HG02610 (cell line): Measurements from ENCODE around the gene CRYL1.

Experiments
- ATAC-seq: cut with Tn5 transposase; IDR thresholded peaks from one replicate; pipeline ENCODE4 v1.9.1; 2021; ENCODE audit warnings: mild to moderate bottlenecking, moderate library complexity; ENCODE audit not compliant: unreplicated experiment

The CRYL1 gene, protein sequence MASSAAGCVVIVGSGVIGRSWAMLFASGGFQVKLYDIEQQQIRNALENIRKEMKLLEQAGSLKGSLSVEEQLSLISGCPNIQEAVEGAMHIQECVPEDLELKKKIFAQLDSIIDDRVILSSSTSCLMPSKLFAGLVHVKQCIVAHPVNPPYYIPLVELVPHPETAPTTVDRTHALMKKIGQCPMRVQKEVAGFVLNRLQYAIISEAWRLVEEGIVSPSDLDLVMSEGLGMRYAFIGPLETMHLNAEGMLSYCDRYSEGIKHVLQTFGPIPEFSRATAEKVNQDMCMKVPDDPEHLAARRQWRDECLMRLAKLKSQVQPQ

GRCh38 chr13:20525601-20526544, at the start of gene CRYL1:
TSS of gene CRYL1 (minus strand) at chr13:20525857. CDS start at chr13:20525794, 63 bp downstream.
- peak; percentile 51 for ATAC-seq

DNA sequence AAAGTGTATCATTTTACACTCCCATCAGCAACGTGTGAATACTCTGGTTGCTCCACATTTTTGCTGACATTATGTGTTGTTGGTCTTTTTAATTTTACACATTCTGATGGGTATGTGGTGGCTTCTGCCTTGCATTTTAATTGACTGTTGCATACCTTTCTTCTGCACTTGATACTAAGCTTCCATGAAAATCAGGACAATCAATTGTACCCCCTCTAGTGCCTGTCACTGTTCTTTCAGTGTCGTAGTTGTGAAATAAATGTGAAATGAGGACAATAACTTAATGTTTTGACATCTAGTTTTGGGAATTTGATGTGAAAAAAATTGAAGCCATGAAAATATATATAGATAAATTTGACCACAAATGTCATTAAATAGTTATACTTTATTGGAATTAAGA, 48.0 kb upstream of the CRYL1 start:
- no peak for ATAC-seq

DNA sequence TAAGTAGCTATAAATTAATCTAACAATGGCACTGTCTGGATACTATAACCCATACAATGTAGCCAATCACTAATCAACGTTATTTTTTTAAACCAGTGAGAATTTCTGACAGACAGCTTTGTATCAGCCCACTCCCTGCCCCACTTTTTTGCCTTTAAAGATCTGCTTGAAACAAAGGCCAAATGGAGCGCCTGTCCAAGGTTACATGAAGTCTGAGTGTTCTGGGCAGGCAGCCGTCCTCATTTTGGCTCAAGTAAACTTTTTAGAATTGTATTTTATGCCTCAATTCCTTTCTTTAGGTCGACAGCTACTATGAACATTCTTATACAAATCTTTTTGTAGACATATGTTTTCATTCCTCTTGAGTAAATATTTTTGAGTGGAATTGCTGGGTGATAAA, 47.5 kb upstream of the CRYL1 start:
- ATAC-seq, result no peak

DNA sequence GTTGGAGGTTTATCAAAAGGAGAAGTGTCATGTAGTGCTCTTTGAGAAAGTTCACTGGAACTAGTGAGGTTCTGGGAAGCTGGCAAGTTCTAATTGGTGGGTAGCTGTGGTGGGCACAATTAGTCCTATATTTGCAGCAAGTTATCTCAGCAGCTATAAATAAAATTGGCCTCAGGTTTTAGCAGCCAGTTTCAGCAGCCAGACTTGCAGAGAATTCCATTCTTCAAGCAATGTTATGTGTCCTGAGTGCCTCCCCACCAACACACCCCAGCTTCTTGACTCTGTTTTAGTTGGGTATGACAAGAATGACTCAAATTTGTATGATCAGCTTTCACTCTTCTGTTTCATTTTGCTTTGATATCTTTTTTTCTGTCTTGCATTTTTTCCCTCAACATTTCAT, 46.0 kb upstream of the CRYL1 start:
- ATAC-seq, result no peak

DNA sequence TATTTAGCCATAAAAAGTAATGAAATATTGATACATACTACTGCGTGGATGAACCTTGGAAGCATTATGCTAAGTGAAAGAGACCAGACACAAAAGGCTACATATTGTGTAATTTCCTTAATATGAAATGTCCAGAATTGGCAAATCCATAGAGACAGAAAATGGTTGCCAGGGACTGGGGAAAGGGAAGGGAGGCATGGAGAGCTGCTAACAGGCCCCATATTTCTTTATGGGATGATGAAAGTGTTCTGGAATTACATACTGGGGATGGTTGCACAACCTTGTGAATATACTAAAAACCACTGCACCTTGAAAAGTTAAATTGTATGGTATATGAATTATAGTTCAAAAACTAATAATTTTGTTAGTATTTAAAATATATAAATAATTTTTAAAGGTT, 44.9 kb upstream of the CRYL1 start:
- ATAC-seq, result no peak

DNA sequence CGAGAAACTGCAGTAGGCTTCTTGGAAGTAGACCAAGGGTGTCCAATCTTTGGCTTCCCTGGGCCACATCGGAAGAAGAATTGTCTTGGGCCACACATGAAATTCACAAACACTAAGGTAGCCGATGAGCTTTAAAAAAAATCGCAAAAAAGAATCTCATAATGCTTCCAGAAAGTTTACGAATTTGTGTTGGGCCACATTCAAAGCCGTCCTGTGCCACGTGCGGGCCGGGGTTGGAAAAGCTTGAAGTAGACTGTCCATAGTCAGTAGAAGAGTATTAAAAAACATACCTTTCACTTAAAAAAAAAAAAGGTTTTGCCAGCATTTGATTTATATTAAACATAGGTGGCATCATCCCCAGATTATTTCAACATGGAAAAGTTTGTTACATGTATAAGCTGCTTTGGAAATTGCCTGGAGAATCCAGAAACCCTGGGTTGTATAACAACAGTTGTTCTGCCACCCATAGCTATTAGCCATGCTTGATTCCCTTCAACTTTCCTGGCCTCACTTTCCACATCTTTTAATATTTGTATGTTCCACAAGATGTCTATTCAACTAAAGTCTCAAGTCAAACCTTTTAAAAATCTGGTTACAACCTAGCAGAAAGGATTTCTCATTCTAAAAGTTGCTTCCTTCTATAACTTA, 42.3 kb upstream of the CRYL1 start:
- no peak for ATAC-seq

- peak; percentile 81 for ATAC-seq
Observed at GRCh38 chr13:20566898-20567874, 41.5 kb upstream of the CRYL1 start, which contains the start of gene IFT88. TSS of gene IFT88 (plus strand) at chr13:20567157. CDS start at chr13:20574386, 7,229 bp downstream.

DNA sequence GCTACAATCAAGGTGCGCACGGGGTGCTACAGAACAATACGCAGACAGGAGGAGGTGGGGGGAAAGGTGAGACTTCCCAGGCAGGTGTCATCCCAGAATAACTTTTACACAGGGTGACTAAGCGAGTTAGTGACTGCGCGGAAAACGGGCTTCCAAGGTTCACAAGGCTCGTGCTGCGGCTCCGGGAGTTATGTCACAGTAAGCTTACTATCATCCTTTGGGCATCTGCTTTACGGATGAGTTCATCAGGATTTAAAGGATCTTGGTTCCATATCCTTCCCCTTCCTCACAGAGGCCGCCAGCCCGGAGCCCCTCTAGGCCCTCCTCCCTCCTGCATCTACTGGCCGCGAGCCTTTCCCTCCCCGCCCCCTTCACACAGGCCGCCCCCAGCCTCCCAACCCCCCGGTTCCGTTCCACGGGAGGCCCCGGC, 40.8 kb upstream of the CRYL1 start:
- peak; percentile 30 for ATAC-seq

- no peak for ATAC-seq
Observed at GRCh38 chr13:20565115-20565736, 39.6 kb upstream of the CRYL1 start.

DNA sequence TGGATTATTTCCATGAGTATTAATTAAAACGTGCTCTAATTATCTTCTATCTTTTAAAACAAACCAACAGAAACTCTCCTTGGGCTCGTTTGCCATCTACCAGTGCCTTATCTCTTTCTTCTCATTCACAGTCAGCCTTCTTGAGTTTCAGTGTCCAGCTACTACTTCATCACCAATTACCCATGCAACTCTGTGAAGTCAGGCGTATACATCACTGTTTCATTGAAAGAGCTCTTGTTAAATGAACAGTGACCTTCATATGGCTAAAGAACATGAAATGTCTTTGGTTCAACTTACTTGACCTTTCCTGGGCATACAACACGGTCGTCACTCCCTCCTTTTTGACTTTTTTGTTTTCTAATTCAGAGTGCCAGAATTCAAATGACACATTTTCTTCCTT, 36.1 kb upstream of the CRYL1 start:
- ATAC-seq, result no peak

- no peak for ATAC-seq
Observed at GRCh38 chr13:20559659-20560356, 34.2 kb upstream of the CRYL1 start.

- ATAC-seq, result no peak
Observed at GRCh38 chr13:20558982-20559381, 33.3 kb upstream of the CRYL1 start.

DNA sequence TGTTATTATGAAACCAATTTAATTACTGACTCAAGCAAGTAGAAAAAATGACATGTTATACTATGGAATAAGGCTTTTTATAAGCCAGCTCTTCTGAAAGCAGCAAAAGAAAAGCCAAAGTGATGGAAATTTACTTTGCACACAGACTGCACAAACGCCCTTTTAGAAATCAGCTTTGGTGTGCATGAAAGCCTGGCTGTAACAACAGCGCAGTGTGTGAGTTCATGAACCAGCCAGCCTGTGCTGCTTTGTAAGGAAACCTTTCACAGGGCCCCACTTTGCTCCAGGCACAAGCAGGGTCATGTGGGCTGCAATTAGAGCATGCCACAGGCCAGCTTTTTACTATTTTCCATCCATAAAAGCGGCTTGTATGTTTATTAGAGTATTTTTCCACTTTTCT, 27.7 kb upstream of the CRYL1 start:
- no peak for ATAC-seq

GRCh38 chr13:20550799-20551198, 25.1 kb upstream of the CRYL1 start:
- ATAC-seq, result no peak

- no peak for ATAC-seq
Observed at GRCh38 chr13:20547479-20547908, 21.8 kb upstream of the CRYL1 start.

- ATAC-seq, result no peak
Observed at GRCh38 chr13:20546556-20546955, 20.9 kb upstream of the CRYL1 start.

DNA sequence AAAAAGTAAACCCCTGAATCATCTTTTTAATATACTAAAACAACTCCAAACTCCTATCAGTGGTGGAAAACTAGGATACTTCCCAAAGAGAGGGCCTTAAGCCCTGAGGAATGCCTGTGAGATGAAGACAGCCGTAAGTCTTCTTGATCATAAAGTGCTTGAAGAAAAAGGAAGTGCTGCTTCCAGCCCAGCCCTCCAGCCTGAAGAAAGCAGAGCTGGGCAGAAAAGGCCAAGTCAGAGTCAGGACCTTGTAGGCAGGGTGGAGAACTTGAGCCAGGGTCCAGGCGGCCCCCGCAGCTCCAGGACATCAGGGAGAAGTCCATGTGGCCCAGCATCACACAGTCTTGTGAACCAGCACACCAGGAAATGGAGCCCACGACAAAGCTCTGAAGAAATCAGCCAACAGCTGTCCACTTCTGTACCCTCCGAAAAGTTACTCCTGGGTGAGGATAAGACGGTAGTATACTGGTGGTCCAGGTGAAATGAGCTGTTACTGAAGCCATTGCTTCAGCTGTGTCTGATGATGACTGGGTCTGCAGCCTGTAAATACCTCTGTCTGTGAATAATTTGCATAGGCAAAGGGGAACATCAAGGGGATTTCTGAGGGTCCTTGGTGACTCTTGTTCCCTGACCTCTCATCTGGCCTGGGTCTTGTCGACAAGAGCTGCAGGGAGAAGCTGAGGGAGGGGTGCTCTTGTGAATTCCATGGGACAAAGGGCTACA, 18.7 kb upstream of the CRYL1 start:
- peak; percentile 64 for ATAC-seq

GRCh38 chr13:20536992-20537391, 11.3 kb upstream of the CRYL1 start:
- ATAC-seq, result no peak
